Measurements from ENCODE around the gene LTV1. TPM values are rescaled to one million over a fixed set of nuclear protein-coding genes. Genes with fewer than 3 reads are reported as not detected.

The LTV1 gene
- polyA plus RNA-seq, 1 experiment = 28.2 TPM

- no peak overlapping the region for H3K27ac ChIP-seq (ENCODE audit: low read depth, low read length)
- no peaks in the 10 kb centered on the region for H3K9me3 ChIP-seq (ENCODE audit: control insufficient read depth, insufficient read depth, low read length)
- DNase-seq (ENCODE audit: low read depth, low spot score) = no peak
- TF ChIP-seq CTCF (IDR thresholded peaks at IDR 0.05; ENCODE audit: low read depth, low read length) = no peak
- ChIA-PET CTCF (interaction anchor here (1.1 kb wide), 1 partner anchor 185 kb away, joined by 3 read pairs; no protein-coding TSS in a partner anchor), POLR2A (interaction anchor here (0.7 kb wide), 1 partner anchor 34 kb away, joined by 11 read pairs; no protein-coding TSS in a partner anchor)
- no peak overlapping the region for H3K4me3 ChIP-seq (ENCODE audit: low read depth, low read length)
- no peaks in the 10 kb centered on the region for H3K27me3 ChIP-seq (ENCODE audit: control insufficient read depth, insufficient read depth, low read length)
These were observed 14.6 kb upstream of the LTV1 start for GRCh38 chr6:143828572-143828971.

- Histone ChIP-seq H3K9me3 (ENCODE audit: control insufficient read depth, insufficient read depth, low read length) (no peaks in the 10 kb centered on the region), H3K27ac (ENCODE audit: low read depth, low read length) (no peak overlapping the region), H3K27me3 (ENCODE audit: control insufficient read depth, insufficient read depth, low read length) (no peaks in the 10 kb centered on the region), H3K4me3 (ENCODE audit: low read depth, low read length) (no peak overlapping the region)
- TF ChIP-seq CTCF (IDR thresholded peaks at IDR 0.05; ENCODE audit: low read depth, low read length) = no peak
- DNase-seq (ENCODE audit: low read depth, low spot score) = no peak
- ChIA-PET CTCF (interaction anchor here (1.9 kb wide), 1 partner anchor 261 kb away, joined by 8 read pairs; no protein-coding TSS in a partner anchor), POLR2A (interaction anchor here (0.7 kb wide), 1 partner anchor 113 kb away, joined by 5 read pairs; no protein-coding TSS in a partner anchor)
These were observed 7.0 kb upstream of the LTV1 start for GRCh38 chr6:143836150-143836549.

- Histone ChIP-seq H3K27me3 (ENCODE audit: control insufficient read depth, insufficient read depth, low read length) (no peaks in the 10 kb centered on the region), H3K4me3 (ENCODE audit: low read depth, low read length) (no peak overlapping the region), H3K9me3 (ENCODE audit: control insufficient read depth, insufficient read depth, low read length) (no peaks in the 10 kb centered on the region; the same call in 1 of the 2 replicates), H3K27ac (ENCODE audit: low read depth, low read length) (no peak overlapping the region)
- ChIA-PET POLR2A (no interaction called here), CTCF (no interaction called here)
- no peak for DNase-seq (ENCODE audit: low read depth, low spot score)
- TF ChIP-seq CTCF (IDR thresholded peaks at IDR 0.05; ENCODE audit: low read depth, low read length) = no peak
These were observed 4.7 kb upstream of the LTV1 start for GRCh38 chr6:143838395-143838794.

GRCh38 chr6:143839196-143839595, 3.9 kb upstream of the LTV1 start:
- Histone ChIP-seq H3K4me3 (ENCODE audit: low read depth, low read length) (no peak overlapping the region), H3K9me3 (ENCODE audit: control insufficient read depth, insufficient read depth, low read length) (no peaks in the 10 kb centered on the region; the same call in 1 of the 2 replicates), H3K27ac (ENCODE audit: low read depth, low read length) (no peak overlapping the region), H3K27me3 (ENCODE audit: control insufficient read depth, insufficient read depth, low read length) (no peaks in the 10 kb centered on the region)
- DNase-seq (ENCODE audit: low read depth, low spot score) = no peak
- TF ChIP-seq CTCF (IDR thresholded peaks at IDR 0.05; ENCODE audit: low read depth, low read length) = no peak
- POLR2A ChIA-PET = no interaction called here
- CTCF ChIA-PET = no interaction called here

- DNase-seq (ENCODE audit: low read depth, low spot score) = no peak
- CTCF ChIA-PET = no interaction called here
- H3K9me3 ChIP-seq (ENCODE audit: control insufficient read depth, insufficient read depth, low read length) = no peaks in the 10 kb centered on the region; the same call in 1 of the 2 replicates
- POLR2A ChIA-PET = no interaction called here
- H3K4me3 ChIP-seq (ENCODE audit: low read depth, low read length) = no peak overlapping the region
- no peak overlapping the region for H3K27ac ChIP-seq (ENCODE audit: low read depth, low read length)
- no peaks in the 10 kb centered on the region for H3K27me3 ChIP-seq (ENCODE audit: control insufficient read depth, insufficient read depth, low read length)
- no peak for TF ChIP-seq CTCF (IDR thresholded peaks at IDR 0.05; ENCODE audit: low read depth, low read length)
These were observed 2.4 kb upstream of the LTV1 start for GRCh38 chr6:143840595-143841265.

All from AG04450 (cell line).